ENCODE data around the gene RARB. TPM values are rescaled to one million over a fixed set of nuclear protein-coding genes. Genes with fewer than 3 reads are reported as not detected.

RARB gene
- total and polyA plus RNA-seq, 10 donors = 1.5 to 13.0 (median 7.5) TPM

DNA sequence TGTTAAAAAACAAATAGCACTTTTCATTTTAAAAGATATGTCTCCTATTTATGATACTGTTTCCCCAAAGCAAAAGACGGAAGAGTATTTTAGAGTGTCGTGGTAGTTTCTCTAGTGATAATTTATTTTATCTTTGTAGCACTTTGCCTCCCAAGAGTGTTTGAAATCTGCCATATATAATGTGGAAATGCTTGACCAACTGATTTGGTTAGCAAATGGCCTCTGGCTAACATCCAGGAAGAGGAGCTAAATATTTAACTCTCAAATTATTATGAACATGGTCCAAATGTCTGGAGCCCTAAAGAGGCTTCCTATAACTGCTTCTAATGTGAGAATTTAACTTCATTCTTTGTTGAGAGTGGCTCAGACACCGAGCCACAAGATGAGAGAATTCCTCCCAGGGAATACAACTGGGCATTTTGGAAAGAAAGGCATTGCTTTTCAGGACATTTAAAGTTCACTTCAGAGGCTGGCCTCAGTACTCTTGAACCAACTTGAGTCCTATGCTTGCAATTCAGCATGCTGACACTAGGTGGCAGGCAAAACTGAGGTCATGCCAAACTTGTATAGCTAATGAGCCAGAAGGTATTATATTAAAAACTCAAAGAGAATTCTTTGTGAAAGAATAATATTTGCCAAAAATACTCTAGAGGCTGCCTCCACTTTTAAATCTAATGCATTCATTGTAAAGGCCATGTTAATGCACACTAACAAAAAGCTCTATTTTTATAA, 104.5 kb downstream of the RARB start:
- TF ChIP-seq, protein P1, sequence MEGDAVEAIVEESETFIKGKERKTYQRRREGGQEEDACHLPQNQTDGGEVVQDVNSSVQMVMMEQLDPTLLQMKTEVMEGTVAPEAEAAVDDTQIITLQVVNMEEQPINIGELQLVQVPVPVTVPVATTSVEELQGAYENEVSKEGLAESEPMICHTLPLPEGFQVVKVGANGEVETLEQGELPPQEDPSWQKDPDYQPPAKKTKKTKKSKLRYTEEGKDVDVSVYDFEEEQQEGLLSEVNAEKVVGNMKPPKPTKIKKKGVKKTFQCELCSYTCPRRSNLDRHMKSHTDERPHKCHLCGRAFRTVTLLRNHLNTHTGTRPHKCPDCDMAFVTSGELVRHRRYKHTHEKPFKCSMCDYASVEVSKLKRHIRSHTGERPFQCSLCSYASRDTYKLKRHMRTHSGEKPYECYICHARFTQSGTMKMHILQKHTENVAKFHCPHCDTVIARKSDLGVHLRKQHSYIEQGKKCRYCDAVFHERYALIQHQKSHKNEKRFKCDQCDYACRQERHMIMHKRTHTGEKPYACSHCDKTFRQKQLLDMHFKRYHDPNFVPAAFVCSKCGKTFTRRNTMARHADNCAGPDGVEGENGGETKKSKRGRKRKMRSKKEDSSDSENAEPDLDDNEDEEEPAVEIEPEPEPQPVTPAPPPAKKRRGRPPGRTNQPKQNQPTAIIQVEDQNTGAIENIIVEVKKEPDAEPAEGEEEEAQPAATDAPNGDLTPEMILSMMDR (IDR thresholded peaks at IDR 0.05 in 8 of 11, conservative IDR thresholded peaks at IDR 0.05 in 3 of 11) = peak in 6 of 11 experiments; percentile 26 to 49 (median 36)
- TF ChIP-seq POLR2AphosphoS5 (IDR thresholded peaks at IDR 0.05) = no peak
- TF ChIP-seq POLR2A (IDR thresholded peaks at IDR 0.05) = no peak
- Histone ChIP-seq H3K27me3 (replicated peaks in 1 of 7) (no peaks in the 10 kb centered on the region), H3K4me1 (no peaks in the 10 kb centered on the region), H3K27ac (no peak overlapping the region), H3K4me3 (no peak overlapping the region), H3K36me3 (no peaks in the 10 kb centered on the region), H3K9me3 (peaks cover 0 to 25% (median 12%) of the 10 kb centered on the region in 8 donors)
- intact Hi-C loops (cut with DNase I; ENCODE audit: low total_unique reads) = no loop called here
- no peak for DNase-seq
- WGBS, 5 donors = 72 to 87% (median 77%) methylated on average over 3 of the region's 3 CpGs

DNA sequence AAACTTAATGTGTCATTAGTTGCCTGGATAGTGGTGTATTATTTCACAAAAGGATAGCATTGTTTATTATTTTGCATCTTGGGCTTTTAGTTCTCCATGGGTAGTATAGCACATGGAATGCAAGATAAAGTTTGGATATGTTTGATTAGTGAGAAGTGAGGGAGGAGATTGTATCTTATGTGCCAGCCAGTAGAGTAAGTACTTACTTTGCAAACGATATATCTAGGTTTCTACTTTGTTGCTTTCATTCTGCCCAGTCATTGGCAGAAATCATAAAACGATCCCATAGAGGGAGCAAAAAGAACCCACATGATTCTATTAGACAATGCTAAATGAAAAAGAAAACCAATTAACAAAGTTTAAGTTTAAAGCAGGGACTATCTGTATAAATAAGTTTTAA, 105.3 kb downstream of the RARB start:
- no peak overlapping the region for H3K4me3 ChIP-seq
- TF ChIP-seq POLR2AphosphoS5 (IDR thresholded peaks at IDR 0.05) = no peak
- TF ChIP-seq, protein P1 (IDR thresholded peaks at IDR 0.05 in 8 of 11, conservative IDR thresholded peaks at IDR 0.05 in 3 of 11) = no peak
- TF ChIP-seq POLR2A (IDR thresholded peaks at IDR 0.05) = no peak
- H3K9me3 ChIP-seq = peaks cover 0 to 25% (median 12%) of the 10 kb centered on the region in 8 donors
- no peaks in the 10 kb centered on the region for H3K4me1 ChIP-seq
- DNase-seq = no peak
- intact Hi-C loops (cut with DNase I; ENCODE audit: low total_unique reads) = no loop called here
- WGBS, 5 donors = 78 to 89% (median 82%) methylated on average over 2 of the region's 2 CpGs
- no peaks in the 10 kb centered on the region for H3K27me3 ChIP-seq (replicated peaks in 1 of 7)
- H3K27ac ChIP-seq = no peak overlapping the region
- no peaks in the 10 kb centered on the region for H3K36me3 ChIP-seq

- 90 to 100% (median 97%) methylated on average over 1 of the region's 1 CpG for WGBS, 5 donors
- intact Hi-C loops (cut with DNase I; ENCODE audit: low total_unique reads) = no loop called here
- no peak overlapping the region for H3K4me3 ChIP-seq
Measured at GRCh38 chr3:25534007-25534406, 105.9 kb downstream of the RARB start.

More at GRCh38 chr3:25534007-25534406, 105.9 kb downstream of the RARB start:
- H3K36me3 ChIP-seq = no peaks in the 10 kb centered on the region
- peaks cover 0 to 25% (median 12%) of the 10 kb centered on the region in 8 donors for H3K9me3 ChIP-seq
- no peaks in the 10 kb centered on the region for H3K27me3 ChIP-seq (replicated peaks in 1 of 7)
- TF ChIP-seq, protein P1 (IDR thresholded peaks at IDR 0.05 in 8 of 11, conservative IDR thresholded peaks at IDR 0.05 in 3 of 11) = no peak
- TF ChIP-seq POLR2AphosphoS5 (IDR thresholded peaks at IDR 0.05) (no peak), POLR2A (IDR thresholded peaks at IDR 0.05) (no peak)
- no peaks in the 10 kb centered on the region for H3K4me1 ChIP-seq
- no peak overlapping the region for H3K27ac ChIP-seq
- no peak for DNase-seq
